Fibroblast of villous mesenchyme (primary cell): ENCODE data around the gene RUFY1. TPM values are rescaled to one million over a fixed set of nuclear protein-coding genes. Genes with fewer than 3 reads are reported as not detected.
"Not testable (repeated sequence)": the region's sequence is repeated elsewhere in the genome, so short reads cannot be mapped to it uniquely, and the experiment has no call there.

Source experiments
- DNase-seq: peaks from one replicate; pipeline ENCODE4 v3.0.0-alpha.2; 2010; ENCODE audit warnings: low read depth
- H3K4me3 ChIP-seq: 2 replicates; pipeline ENCODE4 v1.5.1; 2011; ENCODE audit warnings: low read depth, mild to moderate bottlenecking, low read length
- CTCF ChIP-seq: IDR thresholded peaks from 2 replicates; pipeline ENCODE4 v1.5.1; 2012; ENCODE audit warnings: low read depth, mild to moderate bottlenecking, low read length; ENCODE audit not compliant: insufficient read depth
- total RNA-seq: library from RNA; depleted of rRNA; stranded (reverse); fragments of >200 nt; gene quantifications from 2 replicates; pipeline ENCODE4 v1.2.3, GENCODE V29; 2012

The RUFY1 gene
- 42.5 and 54.0 TPM in 2 replicates for total RNA-seq

- DNase-seq = peak; percentile 75
- H3K4me3 ChIP-seq = peak within 1 kb of the TSS; percentile 85
- TF ChIP-seq CTCF = no peak
Observed at GRCh38 chr5:179550511-179551342, at the start of gene RUFY1. Gene RUFY1 (plus strand): TSS chr5:179550554. CDS start chr5:179550570, 16 bp downstream.

GRCh38 chr5:179501997-179502396 is 48.4 kb upstream of the RUFY1 start:
- H3K4me3 ChIP-seq = not testable (repeated sequence)

GRCh38 chr5:179502420-179502819 is 47.9 kb upstream of the RUFY1 start:
- not testable (repeated sequence) for H3K4me3 ChIP-seq

More at GRCh38 chr5:179501997-179502396, 48.4 kb upstream of the RUFY1 start:
- not testable (repeated sequence) for DNase-seq

GRCh38 chr5:179504191-179504590 is 46.2 kb upstream of the RUFY1 start:
- DNase-seq = peak; percentile 55
- H3K4me3 ChIP-seq = no peak overlapping the region
- no peak for TF ChIP-seq CTCF

More at GRCh38 chr5:179502420-179502819, 47.9 kb upstream of the RUFY1 start:
- DNase-seq = not testable (repeated sequence)

GRCh38 chr5:179504600-179505396 is 45.6 kb upstream of the RUFY1 start:
- TF ChIP-seq CTCF = no peak
- no peak overlapping the region for H3K4me3 ChIP-seq
- no peak for DNase-seq

GRCh38 chr5:179505636-179506261 is 44.6 kb upstream of the RUFY1 start:
- no peak overlapping the region for H3K4me3 ChIP-seq
- TF ChIP-seq CTCF = no peak
- no peak for DNase-seq

GRCh38 chr5:179509239-179509638 is 41.1 kb upstream of the RUFY1 start:
- no peak for TF ChIP-seq CTCF
- no peak overlapping the region for H3K4me3 ChIP-seq
- no peak for DNase-seq
